Glomerular visceral epithelial cell (primary cell): Measurements from ENCODE around the gene CERS1.

Experiments
- DNase-seq: peaks from one replicate; pipeline ENCODE4 v3.0.0-alpha.2; 2016; ENCODE audit errors: extremely low spot score

CERS1 gene

DNA sequence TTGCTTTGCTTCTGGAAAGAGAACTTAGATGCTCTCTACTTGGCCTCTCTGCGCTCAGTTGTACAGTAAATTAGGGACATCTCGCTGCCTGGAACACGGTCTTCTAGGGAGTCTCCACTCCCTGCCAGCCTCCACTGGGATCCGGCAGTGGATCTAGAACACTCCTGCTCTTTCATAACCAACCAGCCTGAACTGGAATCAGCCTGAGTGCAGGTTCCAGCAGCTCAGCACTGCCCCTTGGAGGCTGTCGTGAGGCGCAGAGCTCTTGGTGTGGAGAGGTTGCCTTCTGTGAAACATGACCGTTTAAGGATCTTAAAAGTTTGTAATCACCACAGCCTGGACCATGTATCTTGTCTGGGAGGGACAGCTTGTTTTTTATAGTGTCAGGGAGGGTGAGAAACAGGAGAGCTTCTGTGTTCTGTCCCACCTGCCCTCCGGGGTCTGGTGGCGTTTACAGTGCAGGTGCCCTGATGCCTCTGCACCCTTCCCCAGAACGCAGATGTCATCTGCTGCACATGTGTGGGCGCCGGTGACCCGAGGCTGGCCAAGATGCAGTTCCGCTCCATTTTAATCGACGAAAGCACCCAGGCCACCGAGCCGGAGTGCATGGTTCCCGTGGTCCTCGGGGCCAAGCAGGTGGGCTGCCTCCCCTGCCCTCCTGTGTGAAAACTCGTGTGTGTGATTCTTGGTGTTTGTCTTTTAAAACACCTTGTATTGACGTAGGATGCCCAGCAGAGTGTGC is 39.4 kb downstream of the CERS1 start:
- peak; percentile 22 for DNase-seq

GRCh38 chr19:18855647-18856384 is 40.1 kb downstream of the CERS1 start:
- no peak for DNase-seq

GRCh38 chr19:18854982-18855381 is 41.0 kb downstream of the CERS1 start:
- no peak for DNase-seq

GRCh38 chr19:18853755-18854427 is 42.1 kb downstream of the CERS1 start:
- no peak for DNase-seq

DNA sequence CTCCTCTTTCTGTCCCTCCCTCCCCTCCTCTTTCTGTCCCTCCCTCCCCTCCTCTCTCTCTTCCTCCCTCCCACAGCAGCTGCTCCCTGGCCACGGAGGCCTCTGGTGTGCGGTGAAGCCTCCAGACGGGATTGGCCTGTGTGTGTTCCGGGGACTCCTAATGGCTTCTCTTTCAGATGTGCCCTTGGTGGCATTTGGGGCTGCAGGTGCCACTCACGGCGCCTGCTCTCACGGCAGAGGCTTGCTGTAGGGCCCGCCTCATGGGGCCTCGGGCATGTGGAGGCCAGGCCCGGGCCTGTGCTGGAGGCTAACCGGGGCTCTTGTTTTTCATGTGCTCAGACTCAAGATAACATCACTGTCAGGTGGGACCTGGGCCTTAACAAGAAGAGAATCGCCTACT is 43.3 kb downstream of the CERS1 start:
- no peak for DNase-seq

GRCh38 chr19:18851673-18852325 is 44.2 kb downstream of the CERS1 start:
- DNase-seq = no peak

DNA sequence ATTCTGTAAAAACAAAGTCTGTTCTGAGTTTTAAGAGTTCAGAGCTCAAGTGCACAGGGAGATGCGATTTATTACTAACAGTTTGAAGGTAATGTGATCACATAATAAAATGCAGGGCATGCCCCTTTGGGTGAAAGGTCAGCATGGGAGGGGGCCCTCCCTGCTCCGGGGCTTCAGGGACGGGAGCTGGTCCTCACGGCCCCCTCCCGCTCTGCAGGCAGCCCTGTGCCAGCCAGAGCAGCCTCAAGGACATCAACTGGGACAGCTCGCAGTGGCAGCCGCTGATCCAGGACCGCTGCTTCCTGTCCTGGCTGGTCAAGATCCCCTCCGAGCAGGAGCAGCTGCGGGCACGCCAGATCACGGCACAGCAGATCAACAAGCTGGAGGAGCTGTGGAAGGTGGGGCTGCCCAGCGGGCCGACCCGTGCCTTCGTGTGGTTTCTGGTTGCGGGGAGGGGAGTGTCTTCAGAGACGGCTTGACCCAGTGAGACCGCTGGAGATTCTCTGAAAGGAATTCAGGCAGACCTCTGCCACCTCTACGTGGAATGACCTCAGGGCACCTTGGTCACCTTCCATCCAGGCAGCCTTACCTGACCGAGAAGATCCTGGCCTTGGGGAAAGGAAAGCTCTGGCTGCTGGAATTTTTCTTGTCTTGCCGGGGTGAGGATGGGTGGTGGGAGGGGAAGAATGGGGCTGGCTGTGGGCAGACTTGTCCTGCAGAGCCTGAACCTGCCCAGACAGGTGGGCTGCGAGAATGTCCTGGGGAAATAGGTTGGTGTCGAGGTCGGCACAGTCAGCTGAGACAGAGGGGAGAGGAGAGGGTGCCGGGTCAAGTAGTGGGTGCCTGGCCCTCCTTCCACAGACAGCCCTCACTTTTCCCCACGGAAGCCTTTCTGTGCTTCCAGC is 45.2 kb downstream of the CERS1 start:
- DNase-seq = no peak

DNA sequence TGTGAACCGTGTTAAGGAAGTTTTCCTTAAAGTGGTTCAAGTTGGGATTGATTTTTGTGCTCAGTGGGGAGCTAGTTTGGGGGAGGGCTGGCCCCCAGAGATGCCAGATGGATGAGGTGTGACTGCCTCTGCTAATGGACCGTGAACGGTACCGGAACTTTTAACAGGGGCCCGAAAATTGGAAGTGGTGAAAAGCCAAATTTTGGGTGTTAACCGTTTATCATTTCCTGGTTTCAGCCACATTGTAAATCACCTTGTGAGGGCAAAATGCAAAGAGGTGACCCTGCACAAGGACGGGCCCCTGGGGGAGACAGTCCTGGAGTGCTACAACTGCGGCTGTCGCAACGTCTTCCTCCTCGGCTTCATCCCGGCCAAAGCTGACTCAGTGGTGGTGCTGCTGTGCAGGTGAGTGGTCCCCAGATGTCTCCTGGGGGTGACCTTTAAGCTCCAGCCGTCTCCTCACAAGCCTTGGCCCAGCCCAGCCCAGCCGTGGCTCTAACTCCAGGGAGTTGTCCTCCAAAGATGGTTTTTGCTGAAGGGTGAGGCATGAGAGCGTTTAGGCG is 46.0 kb downstream of the CERS1 start:
- no peak for DNase-seq

DNA sequence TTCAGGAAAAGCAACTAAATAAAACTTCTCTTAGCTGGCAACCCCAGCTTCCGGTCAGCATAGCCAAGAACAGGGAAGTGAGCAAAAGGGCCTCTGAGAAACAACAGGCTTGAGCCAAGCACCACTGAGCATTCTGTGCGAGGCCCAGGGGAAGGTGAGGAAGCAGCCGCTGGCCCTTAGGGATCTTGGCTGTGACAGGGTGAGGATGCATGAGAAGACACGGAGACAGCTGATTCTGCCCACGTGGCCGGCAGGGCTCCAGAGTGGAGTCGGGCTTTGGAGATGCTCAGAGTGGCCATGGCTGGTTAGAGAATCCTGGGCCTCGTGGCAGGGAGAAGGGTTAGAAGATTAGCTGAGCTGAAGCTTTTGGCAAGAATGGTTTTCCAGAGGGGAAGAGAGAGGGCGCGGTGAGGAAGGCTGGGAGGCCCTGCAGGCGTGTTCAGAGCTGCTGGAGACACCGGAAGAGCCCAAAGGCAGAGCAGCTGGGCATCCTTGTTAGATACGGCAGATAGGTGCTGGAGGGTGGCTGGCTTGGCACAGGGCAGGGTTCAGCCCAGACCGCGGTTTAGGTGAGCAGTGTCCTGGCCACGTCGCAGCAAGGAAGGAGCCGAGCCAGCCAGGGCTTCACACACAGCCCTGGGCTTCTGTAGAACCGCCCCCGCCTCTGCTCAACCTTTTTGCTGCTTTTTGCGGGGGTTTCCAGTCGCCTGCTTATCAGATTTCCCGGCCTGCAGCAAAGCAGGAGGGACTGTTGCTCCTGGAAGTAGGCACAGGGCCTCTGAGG is 46.9 kb downstream of the CERS1 start:
- no peak for DNase-seq

- DNase-seq = no peak
Measured at GRCh38 chr19:18847549-18848463, 48.2 kb downstream of the CERS1 start.

GRCh38 chr19:18846862-18847548 is 49.0 kb downstream of the CERS1 start:
- DNase-seq = peak; percentile 72

DNA sequence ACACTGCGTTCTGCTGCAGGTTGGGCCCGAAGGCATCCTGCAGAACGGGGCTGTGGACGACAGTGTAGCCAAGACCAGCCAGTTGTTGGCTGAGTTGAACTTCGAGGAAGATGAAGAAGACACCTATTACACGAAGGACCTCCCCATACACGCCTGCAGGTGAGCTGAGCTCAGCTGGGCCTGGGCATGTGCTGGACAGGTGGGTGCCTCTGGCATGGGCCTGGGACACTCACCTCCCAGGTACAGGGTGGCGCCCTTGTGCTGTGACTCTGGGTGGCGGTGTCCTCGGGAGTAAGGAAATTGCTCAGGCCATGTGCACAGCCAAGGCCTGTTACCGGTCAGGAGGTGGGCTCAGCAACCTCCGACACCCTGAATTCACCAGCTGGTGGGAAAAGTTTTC is 50.0 kb downstream of the CERS1 start:
- no peak for DNase-seq

- DNase-seq = no peak
Measured at GRCh38 chr19:18844806-18845329, 51.1 kb downstream of the CERS1 start.

- DNase-seq = peak; percentile 44
Measured at GRCh38 chr19:18843960-18844359, 52.0 kb downstream of the CERS1 start.

DNA sequence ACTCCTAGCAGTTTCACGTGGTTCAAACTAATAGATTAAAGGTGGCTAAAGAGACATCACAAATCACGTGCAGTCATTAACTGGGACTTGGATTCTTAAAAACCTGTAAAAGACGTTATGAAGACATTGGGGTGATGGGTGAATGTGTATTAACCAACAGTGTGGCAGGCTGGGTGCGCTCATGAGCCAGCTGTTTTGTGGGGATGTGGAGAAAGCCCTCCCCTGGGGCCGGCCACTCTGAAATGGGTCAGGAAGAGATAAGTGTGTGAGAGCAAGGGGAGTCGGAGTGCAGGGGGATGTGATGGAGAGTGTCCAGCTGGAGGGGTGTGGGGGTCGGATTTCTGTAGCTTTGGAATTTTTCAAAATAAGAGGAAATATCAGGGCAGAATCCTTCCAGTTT is 53.8 kb downstream of the CERS1 start:
- DNase-seq = no peak

DNA sequence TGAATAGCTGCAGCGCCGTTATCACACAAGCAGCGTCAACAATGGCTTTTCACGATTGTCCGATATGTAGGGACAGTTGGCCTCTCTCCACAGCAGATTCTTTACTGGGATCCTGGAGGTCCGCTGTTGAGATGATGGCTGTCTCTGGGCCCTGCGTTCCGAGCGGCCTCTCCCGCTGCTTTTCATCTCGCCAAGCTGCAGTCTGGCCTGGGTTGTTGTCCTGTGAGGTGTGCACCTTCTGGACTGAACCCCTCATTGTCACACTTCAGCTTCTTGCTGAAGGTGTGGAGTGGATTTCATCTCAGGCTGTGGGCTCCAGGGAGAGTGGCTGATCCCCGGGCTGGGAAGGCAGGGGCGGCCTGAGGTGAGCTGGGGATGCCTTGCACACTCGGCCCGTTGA is 54.6 kb downstream of the CERS1 start:
- DNase-seq = no peak

DNA sequence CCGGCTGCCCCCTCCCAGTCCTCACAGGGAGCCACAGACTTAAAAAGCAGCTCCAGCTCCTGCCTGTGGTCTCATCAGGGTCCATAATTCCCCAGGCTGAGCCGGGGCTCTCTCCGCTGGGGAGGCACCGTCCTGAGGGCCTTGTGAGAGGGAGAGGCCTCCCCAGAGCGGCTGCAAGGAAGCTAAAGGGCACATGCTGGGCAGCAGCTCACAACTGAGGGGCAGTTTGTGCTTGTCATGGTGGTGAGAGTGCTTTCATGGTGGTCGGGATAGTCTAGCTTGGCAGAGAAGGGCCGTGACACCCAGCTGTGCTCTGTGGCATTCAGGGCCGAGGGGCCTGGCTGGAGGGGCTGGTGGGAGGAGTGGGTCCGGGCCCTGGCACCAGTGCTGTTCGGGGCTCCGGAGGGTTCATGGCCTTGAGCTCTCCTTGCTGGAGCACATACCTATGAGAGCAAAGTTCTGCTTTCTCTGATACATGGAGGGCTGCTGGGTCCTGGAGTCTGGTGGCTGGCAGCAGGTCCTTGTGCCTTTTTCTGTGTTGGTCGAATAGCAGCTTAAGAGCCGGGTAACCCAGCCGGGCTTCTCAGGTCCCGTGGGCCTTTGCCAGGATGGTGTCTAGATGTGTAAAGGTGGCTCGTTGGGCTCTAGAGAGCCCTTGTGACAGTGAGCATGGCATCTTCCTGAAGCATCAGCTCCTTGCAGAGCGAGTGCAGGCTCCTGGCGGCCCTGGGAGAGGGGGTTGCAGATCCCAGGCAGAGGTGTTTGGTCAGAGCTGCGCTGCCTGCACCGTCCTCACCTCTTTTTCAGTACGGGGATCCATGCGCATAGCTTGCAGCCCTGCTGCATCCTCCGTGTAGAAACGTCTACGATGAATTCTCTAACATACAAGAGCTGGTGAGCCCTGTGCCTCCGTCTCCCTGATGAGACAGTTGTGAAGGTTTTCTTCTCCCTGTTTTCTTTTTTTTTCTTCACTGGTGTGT is 55.4 kb downstream of the CERS1 start:
- no peak for DNase-seq
